Retinal pigment epithelial cell (primary cell): ENCODE measurements around the gene JMJD8.

Experiments
- DNase-seq: peaks from one replicate; pipeline ENCODE4 v3.0.0-alpha.2; 2010; ENCODE audit warnings: low read depth
- H3K4me3 ChIP-seq: 2 replicates; pipeline ENCODE4 v1.5.1; 2011; ENCODE audit warnings: mild to moderate bottlenecking, low read length, control low read depth, moderate library complexity
- TF ChIP-seq, protein P1 (sequence below): conservative IDR thresholded peaks from 2 replicates; pipeline ENCODE4 v1.5.1; 2011; ENCODE audit warnings: low read depth, low read length, control low read depth, inconsistent platforms

The JMJD8 gene

DNA sequence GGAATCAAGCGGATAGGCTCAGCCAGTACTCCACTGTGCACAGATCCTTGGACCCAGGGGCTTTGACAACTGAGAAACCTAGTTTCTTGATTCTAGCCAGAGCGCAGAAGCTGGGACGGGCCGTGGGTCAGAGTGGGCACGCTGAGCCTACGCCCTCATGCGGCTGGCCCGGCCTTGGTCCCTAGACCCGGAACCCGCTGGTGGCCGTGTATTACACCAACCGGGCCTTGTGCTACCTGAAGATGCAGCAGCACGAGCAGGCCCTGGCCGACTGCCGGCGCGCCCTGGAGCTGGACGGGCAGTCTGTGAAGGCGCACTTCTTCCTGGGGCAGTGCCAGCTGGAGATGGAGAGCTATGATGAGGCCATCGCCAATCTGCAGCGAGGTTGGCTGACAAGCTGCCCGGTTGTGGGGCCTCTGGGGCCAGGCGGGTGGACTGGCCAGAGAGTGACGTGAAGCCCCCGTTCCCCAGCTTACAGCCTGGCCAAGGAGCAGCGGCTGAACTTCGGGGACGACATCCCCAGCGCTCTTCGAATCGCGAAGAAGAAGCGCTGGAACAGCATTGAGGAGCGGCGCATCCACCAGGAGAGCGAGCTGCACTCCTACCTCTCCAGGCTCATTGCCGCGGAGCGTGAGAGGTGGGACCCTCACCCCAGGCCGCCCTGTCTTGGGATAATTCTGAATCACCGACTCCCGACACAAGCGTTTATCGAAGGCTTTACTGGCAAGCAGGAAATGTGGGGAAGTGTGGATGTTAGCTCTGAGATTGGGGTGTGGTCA, 3.0 kb downstream of the JMJD8 start:
- TF ChIP-seq, protein P1, sequence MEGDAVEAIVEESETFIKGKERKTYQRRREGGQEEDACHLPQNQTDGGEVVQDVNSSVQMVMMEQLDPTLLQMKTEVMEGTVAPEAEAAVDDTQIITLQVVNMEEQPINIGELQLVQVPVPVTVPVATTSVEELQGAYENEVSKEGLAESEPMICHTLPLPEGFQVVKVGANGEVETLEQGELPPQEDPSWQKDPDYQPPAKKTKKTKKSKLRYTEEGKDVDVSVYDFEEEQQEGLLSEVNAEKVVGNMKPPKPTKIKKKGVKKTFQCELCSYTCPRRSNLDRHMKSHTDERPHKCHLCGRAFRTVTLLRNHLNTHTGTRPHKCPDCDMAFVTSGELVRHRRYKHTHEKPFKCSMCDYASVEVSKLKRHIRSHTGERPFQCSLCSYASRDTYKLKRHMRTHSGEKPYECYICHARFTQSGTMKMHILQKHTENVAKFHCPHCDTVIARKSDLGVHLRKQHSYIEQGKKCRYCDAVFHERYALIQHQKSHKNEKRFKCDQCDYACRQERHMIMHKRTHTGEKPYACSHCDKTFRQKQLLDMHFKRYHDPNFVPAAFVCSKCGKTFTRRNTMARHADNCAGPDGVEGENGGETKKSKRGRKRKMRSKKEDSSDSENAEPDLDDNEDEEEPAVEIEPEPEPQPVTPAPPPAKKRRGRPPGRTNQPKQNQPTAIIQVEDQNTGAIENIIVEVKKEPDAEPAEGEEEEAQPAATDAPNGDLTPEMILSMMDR = peak; percentile 11
- peak overlapping the region; percentile 73 for H3K4me3 ChIP-seq
- DNase-seq = no peak

DNA sequence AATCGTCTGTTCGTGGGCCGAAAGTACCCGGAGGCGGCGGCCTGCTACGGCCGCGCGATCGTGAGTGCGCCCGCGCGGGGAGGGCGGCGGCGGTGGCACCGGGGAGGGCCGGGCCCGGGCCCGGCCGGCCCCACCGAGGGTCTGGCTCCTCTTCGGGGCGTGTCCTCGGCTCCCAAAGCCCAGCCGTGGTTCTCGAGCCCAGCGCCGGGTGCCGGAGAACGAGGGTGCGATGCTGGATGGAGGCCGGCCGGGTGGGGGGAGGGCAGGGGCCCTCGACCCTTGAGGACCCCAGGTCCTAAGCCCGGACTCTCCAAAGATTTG, 3.5 kb downstream of the JMJD8 start:
- TF ChIP-seq, protein P1 = no peak
- H3K4me3 ChIP-seq = peak overlapping the region; percentile 73
- DNase-seq = no peak

DNA sequence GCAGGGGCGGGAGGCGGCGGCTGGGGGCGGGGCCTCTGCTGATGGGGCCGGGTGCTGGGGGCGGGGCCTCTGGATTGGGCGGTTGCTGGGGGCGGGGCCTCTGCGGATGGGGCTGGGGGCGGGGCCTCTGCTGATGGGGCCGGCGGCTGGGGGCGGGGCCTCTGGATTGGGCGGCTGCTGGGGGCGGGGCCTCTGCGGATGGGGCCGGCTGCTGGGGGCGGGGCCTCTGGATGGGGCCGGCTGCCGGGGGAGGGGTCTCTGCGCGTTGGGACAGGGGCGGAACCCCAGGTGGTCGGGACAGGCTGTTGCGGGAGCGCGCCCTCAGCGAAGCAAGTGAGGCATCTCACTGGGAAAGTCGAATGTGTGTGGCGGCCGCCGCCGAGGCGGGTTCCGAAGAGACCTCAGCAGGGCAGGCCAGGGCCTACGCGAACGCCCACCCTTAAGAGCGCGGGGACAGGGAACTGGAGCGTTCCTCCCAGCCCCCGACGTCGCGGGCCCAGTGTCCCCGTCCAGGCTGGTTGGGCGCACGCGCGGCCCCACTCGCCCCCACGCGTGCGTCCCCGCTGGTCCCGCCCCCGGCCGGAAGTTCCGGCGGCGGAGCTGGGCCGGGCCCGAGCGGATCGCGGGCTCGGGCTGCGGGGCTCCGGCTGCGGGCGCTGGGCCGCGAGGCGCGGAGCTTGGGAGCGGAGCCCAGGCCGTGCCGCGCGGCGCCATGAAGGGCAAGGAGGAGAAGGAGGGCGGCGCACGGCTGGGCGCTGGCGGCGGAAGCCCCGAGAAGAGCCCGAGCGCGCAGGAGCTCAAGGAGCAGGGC, 4.1 kb downstream of the JMJD8 start, which contains the start of gene STUB1:
TSS of gene STUB1 (plus strand) at position 597 of the 811 bp plus-strand sequence. CDS start at position 713, 116 bp downstream.
- DNase-seq = peak; percentile 27
- TF ChIP-seq, protein P1 = no peak
- H3K4me3 ChIP-seq = peak within 1 kb of the TSS; percentile 73

DNA sequence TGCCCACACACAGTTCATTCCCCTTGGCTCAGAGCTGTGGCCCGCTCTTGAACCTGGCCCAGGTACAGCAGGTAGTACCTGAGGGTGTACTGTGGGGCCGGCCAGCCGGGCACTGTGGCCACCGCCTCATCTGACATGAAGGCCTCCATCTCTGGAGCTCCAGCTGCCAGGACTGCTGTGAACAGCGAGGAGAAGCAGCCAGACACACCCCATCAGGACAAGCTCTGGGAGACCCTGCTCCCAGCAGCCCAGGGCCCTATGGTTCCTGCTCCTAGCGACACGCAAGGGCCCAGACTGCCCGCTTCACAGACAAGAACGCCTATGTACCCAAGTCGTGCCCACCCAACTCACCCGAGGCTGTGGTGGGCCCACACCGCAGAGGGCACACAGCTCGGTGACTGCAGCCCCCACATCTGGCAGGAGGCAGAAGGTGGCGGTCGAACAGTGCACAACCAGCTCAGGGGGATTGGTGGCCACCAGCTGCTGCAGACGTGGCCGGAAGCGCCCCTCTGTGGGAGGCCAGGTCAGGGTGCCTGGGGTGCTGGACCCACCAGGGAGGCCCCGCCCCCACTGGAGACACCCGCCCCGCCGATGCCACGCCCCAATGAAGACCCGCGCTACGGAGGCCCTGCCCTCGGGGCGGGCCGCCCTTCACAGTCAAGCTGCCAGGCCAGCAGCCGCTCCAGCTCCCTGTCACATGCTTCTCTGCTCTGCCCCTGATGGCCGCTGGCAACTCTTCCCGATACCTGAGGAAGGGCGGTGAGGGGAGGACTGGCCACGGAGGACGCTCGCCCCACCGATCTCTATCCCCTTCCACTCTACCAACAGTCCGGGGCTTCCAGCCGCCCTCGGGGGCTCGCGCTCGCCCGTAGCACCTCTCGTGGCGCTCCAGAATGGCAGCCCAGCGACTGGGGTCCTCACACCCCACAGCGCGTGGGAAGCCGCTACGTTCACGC, 5.0 kb downstream of the JMJD8 start:
- no peak for DNase-seq
- H3K4me3 ChIP-seq = peak overlapping the region; percentile 54
- TF ChIP-seq, protein P1 = no peak

DNA sequence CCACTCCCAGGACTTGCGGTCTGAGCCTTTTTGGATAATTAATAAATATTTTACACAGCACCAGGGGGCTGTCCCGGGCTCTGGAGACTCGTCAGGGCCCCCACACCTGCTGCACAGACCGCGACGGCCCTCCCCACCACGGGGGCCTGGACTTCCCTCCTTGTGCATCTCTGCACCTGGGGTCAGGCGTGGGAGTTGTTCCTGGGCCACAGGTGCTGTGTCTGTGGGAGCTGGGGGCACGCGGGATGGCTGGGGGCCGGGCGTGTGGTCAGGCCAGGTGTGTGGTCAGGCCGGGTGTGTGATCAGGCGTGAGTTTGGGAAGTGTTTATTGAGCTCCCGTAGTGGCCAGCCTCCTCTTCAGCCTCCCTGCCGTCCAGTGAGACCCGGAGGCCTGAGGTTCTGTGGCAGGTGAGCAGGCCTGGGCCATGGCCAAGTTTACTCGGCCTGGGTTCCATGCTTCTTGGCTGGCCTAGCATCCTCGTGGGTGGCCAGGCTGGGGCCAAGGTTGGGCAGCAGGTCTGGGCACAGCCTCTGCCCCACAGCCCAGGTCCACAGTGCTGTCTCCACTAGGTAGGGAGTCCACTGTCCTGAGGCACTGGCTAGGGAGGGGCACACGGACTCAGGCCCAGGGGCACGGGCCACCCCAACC, 5.8 kb downstream of the JMJD8 start:
- H3K4me3 ChIP-seq = no peak overlapping the region
- TF ChIP-seq, protein P1 = no peak
- DNase-seq = no peak

DNA sequence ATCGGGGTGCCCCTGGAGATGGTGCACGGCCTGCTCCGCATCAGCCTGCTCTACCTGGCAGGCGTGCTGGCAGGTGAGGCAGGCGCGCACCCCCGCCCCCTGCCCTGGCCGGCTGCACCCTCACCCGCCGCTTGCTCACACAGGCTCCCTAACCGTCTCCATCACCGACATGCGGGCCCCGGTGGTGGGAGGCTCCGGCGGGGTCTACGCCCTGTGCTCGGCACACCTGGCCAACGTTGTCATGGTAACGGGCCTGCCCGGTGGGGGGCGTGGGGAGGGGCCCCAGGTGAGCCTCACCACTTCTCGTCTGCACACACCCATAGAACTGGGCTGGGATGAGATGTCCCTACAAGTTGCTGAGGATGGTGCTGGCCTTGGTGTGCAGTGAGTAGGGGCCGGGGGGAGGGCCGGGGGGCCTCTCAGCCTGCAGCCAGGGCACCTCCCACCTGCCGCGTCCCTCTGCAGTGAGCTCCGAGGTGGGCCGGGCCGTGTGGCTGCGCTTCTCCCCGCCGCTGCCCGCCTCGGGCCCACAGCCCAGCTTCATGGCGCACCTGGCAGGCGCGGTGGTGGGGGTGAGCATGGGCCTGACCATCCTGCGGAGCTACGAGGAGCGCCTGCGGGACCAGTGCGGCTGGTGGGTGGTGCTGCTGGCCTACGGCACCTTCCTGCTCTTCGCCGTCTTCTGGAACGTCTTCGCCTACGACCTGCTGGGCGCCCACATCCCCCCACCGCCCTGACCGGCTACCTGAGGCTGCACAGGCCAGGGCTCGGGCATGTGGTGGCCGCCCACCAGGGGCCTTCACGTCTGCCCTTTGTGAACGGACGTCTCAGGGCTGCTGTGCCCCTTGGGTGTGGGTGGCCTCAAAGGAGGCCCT, 6.6 kb downstream of the JMJD8 start:
- H3K4me3 ChIP-seq = no peak overlapping the region
- TF ChIP-seq, protein P1 = no peak

More for the DNA sequence above, 6.6 kb downstream of the JMJD8 start:
- DNase-seq = no peak
